ENCODE measurements around the gene ANKH.

- TF ChIP-seq POLR2AphosphoS5 (IDR thresholded peaks at IDR 0.05; ENCODE audit: borderline replicate concordance, low read depth, low read length) (no peak), EZH2 (IDR thresholded peaks at IDR 0.05) (no peak)
Observed at GRCh38 chr5:14917719-14918118, 46.1 kb upstream of the ANKH start.

All from SK-N-MC (cell line).